ENCODE measurements around the gene PTPN2.

DNA sequence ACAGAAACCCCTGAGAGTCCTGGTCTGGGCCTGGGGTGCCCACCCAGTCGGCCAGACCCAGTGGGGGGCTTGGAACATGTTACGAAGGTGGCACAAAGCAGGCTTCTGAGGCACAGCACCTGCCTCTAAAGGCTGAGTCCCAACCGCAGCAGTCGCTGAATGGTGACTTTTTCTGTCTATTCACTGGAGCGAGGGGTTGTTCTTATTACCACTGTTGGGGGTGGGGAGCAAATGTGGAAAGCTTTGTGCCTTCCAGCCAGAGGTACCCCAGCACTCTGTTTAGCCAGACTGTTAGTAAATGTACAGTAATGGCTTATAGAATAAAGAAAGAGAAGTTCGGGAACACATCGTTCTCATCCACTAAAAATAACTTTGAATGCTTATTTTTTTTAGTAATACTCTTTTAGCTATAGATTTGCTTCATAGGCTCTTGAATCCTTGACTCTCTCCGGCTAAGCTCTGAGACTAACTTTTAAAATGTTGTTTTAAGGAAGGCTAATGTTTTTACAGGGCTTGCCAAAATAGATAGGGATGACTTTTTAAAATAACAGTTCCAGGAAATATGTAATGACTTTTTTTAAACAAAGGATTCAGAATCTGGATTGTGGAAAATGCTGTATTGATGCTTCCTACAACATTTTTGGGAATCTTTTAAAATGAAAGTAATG is 23.4 kb upstream of the PTPN2 start:
- TF ChIP-seq, protein P1, sequence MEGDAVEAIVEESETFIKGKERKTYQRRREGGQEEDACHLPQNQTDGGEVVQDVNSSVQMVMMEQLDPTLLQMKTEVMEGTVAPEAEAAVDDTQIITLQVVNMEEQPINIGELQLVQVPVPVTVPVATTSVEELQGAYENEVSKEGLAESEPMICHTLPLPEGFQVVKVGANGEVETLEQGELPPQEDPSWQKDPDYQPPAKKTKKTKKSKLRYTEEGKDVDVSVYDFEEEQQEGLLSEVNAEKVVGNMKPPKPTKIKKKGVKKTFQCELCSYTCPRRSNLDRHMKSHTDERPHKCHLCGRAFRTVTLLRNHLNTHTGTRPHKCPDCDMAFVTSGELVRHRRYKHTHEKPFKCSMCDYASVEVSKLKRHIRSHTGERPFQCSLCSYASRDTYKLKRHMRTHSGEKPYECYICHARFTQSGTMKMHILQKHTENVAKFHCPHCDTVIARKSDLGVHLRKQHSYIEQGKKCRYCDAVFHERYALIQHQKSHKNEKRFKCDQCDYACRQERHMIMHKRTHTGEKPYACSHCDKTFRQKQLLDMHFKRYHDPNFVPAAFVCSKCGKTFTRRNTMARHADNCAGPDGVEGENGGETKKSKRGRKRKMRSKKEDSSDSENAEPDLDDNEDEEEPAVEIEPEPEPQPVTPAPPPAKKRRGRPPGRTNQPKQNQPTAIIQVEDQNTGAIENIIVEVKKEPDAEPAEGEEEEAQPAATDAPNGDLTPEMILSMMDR (IDR thresholded peaks at IDR 0.05) = no peak
- TF ChIP-seq POLR2A (IDR thresholded peaks at IDR 0.05) = no peak
